Measurements from ENCODE around the gene PLA2R1.
"Not testable (repeated sequence)": the region's sequence is repeated elsewhere in the genome, so short reads cannot be mapped to it uniquely, and the experiment has no call there.

The PLA2R1 gene

GRCh38 chr2:159982842-159983785, 79.3 kb downstream of the PLA2R1 start:
- DNase-seq (ENCODE audit: low read depth) = no peak

GRCh38 chr2:159982270-159982669, 80.1 kb downstream of the PLA2R1 start:
- DNase-seq (ENCODE audit: low read depth) = no peak

- DNase-seq (ENCODE audit: low read depth) = no peak
Measured at GRCh38 chr2:159976527-159977160, 85.8 kb downstream of the PLA2R1 start.

GRCh38 chr2:159973325-159973724, 89.1 kb downstream of the PLA2R1 start:
- DNase-seq (ENCODE audit: low read depth) = no peak

GRCh38 chr2:159971365-159972152, 90.9 kb downstream of the PLA2R1 start:
- no peak for DNase-seq (ENCODE audit: low read depth)

GRCh38 chr2:159970548-159970947, 91.9 kb downstream of the PLA2R1 start:
- DNase-seq (ENCODE audit: low read depth) = not testable (repeated sequence)

- no peak for DNase-seq (ENCODE audit: low read depth)
Measured at GRCh38 chr2:159968279-159968900, 94.0 kb downstream of the PLA2R1 start.

GRCh38 chr2:159963700-159964099, 98.7 kb downstream of the PLA2R1 start:
- no peak for DNase-seq (ENCODE audit: low read depth)

- DNase-seq (ENCODE audit: low read depth) = not testable (repeated sequence)
Measured at GRCh38 chr2:159962513-159962912, 99.9 kb downstream of the PLA2R1 start.

GRCh38 chr2:159961451-159961850, 101.0 kb downstream of the PLA2R1 start:
- no peak for DNase-seq (ENCODE audit: low read depth)

- DNase-seq (ENCODE audit: low read depth) = no peak
Measured at GRCh38 chr2:159961037-159961436, 101.4 kb downstream of the PLA2R1 start.

- DNase-seq (ENCODE audit: low read depth) = no peak
Measured at GRCh38 chr2:159960414-159960813, 102.0 kb downstream of the PLA2R1 start.

- no peak for DNase-seq (ENCODE audit: low read depth)
Measured at GRCh38 chr2:159959136-159959535, 103.3 kb downstream of the PLA2R1 start.

GRCh38 chr2:159953136-159953823, 109.1 kb downstream of the PLA2R1 start:
- DNase-seq (ENCODE audit: low read depth) = no peak

- no peak for DNase-seq (ENCODE audit: low read depth)
Measured at GRCh38 chr2:159946326-159946999, 116.0 kb downstream of the PLA2R1 start.

GRCh38 chr2:159944874-159945273, 117.5 kb downstream of the PLA2R1 start:
- DNase-seq (ENCODE audit: low read depth) = no peak

GRCh38 chr2:159942146-159942545, 120.3 kb downstream of the PLA2R1 start:
- DNase-seq (ENCODE audit: low read depth) = no peak

- DNase-seq (ENCODE audit: low read depth) = no peak
Measured at GRCh38 chr2:159941729-159942128, 120.7 kb downstream of the PLA2R1 start.

- no peak for DNase-seq (ENCODE audit: low read depth)
Measured at GRCh38 chr2:159939946-159940345, 122.5 kb downstream of the PLA2R1 start.

- no peak for DNase-seq (ENCODE audit: low read depth)
Measured at GRCh38 chr2:159938395-159938794, 124.0 kb downstream of the PLA2R1 start.

- no peak for DNase-seq (ENCODE audit: low read depth)
Measured at GRCh38 chr2:159936471-159936870, 125.9 kb downstream of the PLA2R1 start.

Data from stimulated activated CD8-positive, alpha-beta memory T cell treated with anti-CD3 and anti-CD28 coated beads, Interleukin-15, amount 100 ng/mL, for 1 hour (primary cell).